Astrocyte (in vitro differentiated cells and primary cell): ENCODE data around the gene TRMU. TPM values are rescaled to one million over a fixed set of nuclear protein-coding genes. Genes with fewer than 3 reads are reported as not detected.

Source experiments
- DNase-seq: peaks from one replicate; pipeline ENCODE4 v3.0.0-alpha.2; 2010; ENCODE audit warnings: low read depth
- FAIRE-seq: peaks from 2 replicates; lab custom pipeline; 2011; peaks lifted over from hg19 to GRCh38; lab: Jason Lieb, UNC
- H2AFZ ChIP-seq: 2 replicates; pipeline ENCODE4 v1.6.0; 2012; ENCODE audit warnings: low read depth, low read length, inconsistent platforms
- H3K27ac ChIP-seq: 2 replicates; pipeline ENCODE4 v1.5.1; 2011; ENCODE audit warnings: low read depth, low read length, inconsistent platforms
- H3K27me3 ChIP-seq: 2 replicates; pipeline ENCODE4 v1.6.0; 2011; ENCODE audit warnings: low read length, inconsistent platforms; ENCODE audit not compliant: insufficient read depth
- H3K36me3 ChIP-seq: 2 replicates; pipeline ENCODE4 v1.5.1; 2011; ENCODE audit warnings: low read length, inconsistent platforms; ENCODE audit not compliant: insufficient read depth
- H3K4me1 ChIP-seq: 2 replicates; pipeline ENCODE4 v1.5.1; 2011; ENCODE audit warnings: low read length, inconsistent platforms; ENCODE audit not compliant: insufficient read depth
- H3K4me2 ChIP-seq: 2 replicates; pipeline ENCODE4 v1.6.0; 2012; ENCODE audit warnings: low read length, inconsistent platforms
- H3K4me3 ChIP-seq: 2 replicates; pipeline ENCODE4 v1.5.1; 2011; ENCODE audit warnings: low read depth, mild to moderate bottlenecking, low read length, inconsistent platforms; ENCODE audit not compliant: insufficient read depth
- H3K79me2 ChIP-seq: 2 replicates; pipeline ENCODE4 v1.6.0; 2012; ENCODE audit warnings: mild to moderate bottlenecking, low read length, inconsistent platforms; ENCODE audit not compliant: insufficient read depth
- H3K9ac ChIP-seq: 2 replicates; pipeline ENCODE4 v1.6.0; 2012; ENCODE audit warnings: mild to moderate bottlenecking, low read length, inconsistent platforms
- H3K9me3 ChIP-seq: 2 replicates; pipeline ENCODE4 v1.5.1; 2012; ENCODE audit warnings: low read depth, mild to moderate bottlenecking, low read length, inconsistent platforms; ENCODE audit not compliant: insufficient read depth
- H4K20me1 ChIP-seq: 2 replicates; pipeline ENCODE4 v1.6.0; 2012; ENCODE audit warnings: low read length, inconsistent platforms; ENCODE audit not compliant: insufficient read depth
- H3K27ac Mint-ChIP-seq: one replicate; pipeline ENCODE4 v1.8.0; 2021; ENCODE audit warnings: mild to moderate bottlenecking, mixed read lengths; ENCODE audit not compliant: unreplicated experiment
- H3K27me3 Mint-ChIP-seq: one replicate; pipeline ENCODE4 v1.8.0; 2021; ENCODE audit warnings: low read depth, mixed read lengths; ENCODE audit not compliant: unreplicated experiment
- H3K36me3 Mint-ChIP-seq: one replicate; pipeline ENCODE4 v1.8.0; 2021; ENCODE audit warnings: low read depth, mixed read lengths; ENCODE audit not compliant: unreplicated experiment
- H3K4me1 Mint-ChIP-seq: one replicate; pipeline ENCODE4 v1.8.0; 2021; ENCODE audit warnings: low read depth, mixed read lengths; ENCODE audit not compliant: unreplicated experiment
- H3K4me3 Mint-ChIP-seq: one replicate; pipeline ENCODE4 v1.8.0; 2021; ENCODE audit warnings: mild to moderate bottlenecking, moderate library complexity, mixed read lengths; ENCODE audit not compliant: unreplicated experiment
- H3K9me3 Mint-ChIP-seq: one replicate; pipeline ENCODE4 v1.8.0; 2021; ENCODE audit warnings: mild to moderate bottlenecking, mixed read lengths; ENCODE audit not compliant: unreplicated experiment
- CTCF ChIP-seq: IDR thresholded peaks from 2 replicates; pipeline ENCODE4 v1.5.1; 2011; ENCODE audit warnings: low read depth, mild to moderate bottlenecking, inconsistent platforms, low read length, moderate library complexity; ENCODE audit not compliant: insufficient read depth
- EZH2 ChIP-seq: IDR thresholded peaks from 2 replicates; pipeline ENCODE4 v1.6.1; 2012; ENCODE audit warnings: mild to moderate bottlenecking, low read length, inconsistent platforms; ENCODE audit not compliant: insufficient read depth
- total RNA-seq: library from RNA; stranded (reverse); gene quantifications from 2 replicates; pipeline ENCODE4 v1.2.1, GENCODE V29; 2021

The TRMU gene
- total RNA-seq, 1 donor from 2014 or later, result 33.4 TPM

- no peaks in the 10 kb centered on the region for H3K79me2 ChIP-seq
- FAIRE-seq (no peak), DNase-seq (no peak)
- Mint-ChIP-seq H3K4me3 (no peak overlapping the region), H3K27ac (no peak overlapping the region), H3K4me1 (peaks cover 7% of the 10 kb centered on the region), H3K27me3 (peaks cover 5% of the 10 kb centered on the region), H3K9me3 (no peaks in the 10 kb centered on the region), H3K36me3 (peaks cover 19% of the 10 kb centered on the region)
- no peak overlapping the region for H3K9ac ChIP-seq
- H3K4me2 ChIP-seq, result no peak overlapping the region
- H3K27me3 ChIP-seq, result no peaks in the 10 kb centered on the region
- no peak overlapping the region for H3K4me3 ChIP-seq
- no peaks in the 10 kb centered on the region for H3K4me1 ChIP-seq
- TF ChIP-seq CTCF (no peak), EZH2 (no peak)
- H3K27ac ChIP-seq, result no peak overlapping the region
- no peaks in the 10 kb centered on the region for H3K9me3 ChIP-seq
- no peaks in the 10 kb centered on the region for H3K36me3 ChIP-seq
- no peak overlapping the region for H2AFZ ChIP-seq
- peaks cover 5% of the 10 kb centered on the region for H4K20me1 ChIP-seq
Observed at GRCh38 chr22:46365166-46365624, 29.7 kb downstream of the TRMU start.

- Histone ChIP-seq H3K4me1 (no peaks in the 10 kb centered on the region), H4K20me1 (peaks cover 5% of the 10 kb centered on the region), H3K27ac (no peak overlapping the region), H2AFZ (no peak overlapping the region), H3K9ac (no peak overlapping the region), H3K27me3 (no peaks in the 10 kb centered on the region), H3K9me3 (no peaks in the 10 kb centered on the region), H3K79me2 (no peaks in the 10 kb centered on the region), H3K4me2 (no peak overlapping the region), H3K36me3 (no peaks in the 10 kb centered on the region), H3K4me3 (no peak overlapping the region)
- Mint-ChIP-seq H3K36me3 (peaks cover 16% of the 10 kb centered on the region), H3K4me3 (no peak overlapping the region), H3K27ac (no peak overlapping the region), H3K4me1 (no peaks in the 10 kb centered on the region), H3K27me3 (peaks cover 10% of the 10 kb centered on the region), H3K9me3 (no peaks in the 10 kb centered on the region)
- FAIRE-seq, result no peak
- DNase-seq, result no peak
- TF ChIP-seq EZH2, result no peak
- TF ChIP-seq CTCF, result no peak
Observed at GRCh38 chr22:46366327-46366731, 30.8 kb downstream of the TRMU start.

- H3K9me3 ChIP-seq, result no peaks in the 10 kb centered on the region
- peaks cover 2% of the 10 kb centered on the region for H4K20me1 ChIP-seq
- DNase-seq (no peak), FAIRE-seq (no peak)
- no peaks in the 10 kb centered on the region for H3K4me1 ChIP-seq
- Mint-ChIP-seq H3K9me3 (no peaks in the 10 kb centered on the region), H3K4me3 (no peak overlapping the region), H3K27ac (no peak overlapping the region), H3K4me1 (no peaks in the 10 kb centered on the region), H3K36me3 (peaks cover 11% of the 10 kb centered on the region), H3K27me3 (peaks cover 10% of the 10 kb centered on the region)
- H3K27me3 ChIP-seq, result no peaks in the 10 kb centered on the region
- H2AFZ ChIP-seq, result no peak overlapping the region
- no peak overlapping the region for H3K4me3 ChIP-seq
- TF ChIP-seq EZH2, result no peak
- no peak overlapping the region for H3K27ac ChIP-seq
- no peaks in the 10 kb centered on the region for H3K36me3 ChIP-seq
- no peaks in the 10 kb centered on the region for H3K79me2 ChIP-seq
- no peak overlapping the region for H3K4me2 ChIP-seq
- no peak overlapping the region for H3K9ac ChIP-seq
Observed at GRCh38 chr22:46366801-46367706, 31.5 kb downstream of the TRMU start.
